8988T (cell line): ENCODE measurements around the gene TBX2.
A peak's percentile ranks its signal among the peaks of the same experiment; 100 is the strongest.

Source experiments
- DNase-seq: peaks from one replicate; pipeline ENCODE4 v3.0.0; 2011

Gene TBX2

GRCh38 chr17:61388561-61389356, 10.9 kb upstream of the TBX2 start:
- DNase-seq = no peak

GRCh38 chr17:61389670-61390478, 9.8 kb upstream of the TBX2 start:
- peak; percentile 74 for DNase-seq

- DNase-seq = no peak
These were observed 9.2 kb upstream of the TBX2 start for GRCh38 chr17:61390479-61390791.

- DNase-seq = no peak
These were observed 7.9 kb upstream of the TBX2 start for GRCh38 chr17:61391595-61392291.

- no peak for DNase-seq
These were observed 7.0 kb upstream of the TBX2 start for GRCh38 chr17:61392679-61393078.

GRCh38 chr17:61393550-61393903, 6.1 kb upstream of the TBX2 start:
- peak; percentile 74 for DNase-seq

GRCh38 chr17:61393904-61394629, 5.6 kb upstream of the TBX2 start:
- DNase-seq = no peak

GRCh38 chr17:61394630-61395408, 4.8 kb upstream of the TBX2 start:
- DNase-seq = no peak

GRCh38 chr17:61395409-61395982, 4.1 kb upstream of the TBX2 start:
- no peak for DNase-seq

GRCh38 chr17:61395983-61396585, 3.6 kb upstream of the TBX2 start:
- DNase-seq = no peak

- no peak for DNase-seq
These were observed 3.0 kb upstream of the TBX2 start for GRCh38 chr17:61396586-61397085.

GRCh38 chr17:61397086-61397842, 2.4 kb upstream of the TBX2 start:
- DNase-seq = no peak

GRCh38 chr17:61398721-61399130, 917 bp upstream of the TBX2 start:
- no peak for DNase-seq

GRCh38 chr17:61400066-61400716, 548 bp downstream of the TBX2 start:
- peak; percentile 77 for DNase-seq

GRCh38 chr17:61400717-61401388, 1.2 kb downstream of the TBX2 start:
- DNase-seq = no peak

- DNase-seq = no peak
These were observed 1.9 kb downstream of the TBX2 start for GRCh38 chr17:61401389-61402072.

GRCh38 chr17:61402073-61402541, 2.5 kb downstream of the TBX2 start:
- no peak for DNase-seq

- DNase-seq = no peak
These were observed 3.5 kb downstream of the TBX2 start for GRCh38 chr17:61402978-61403800.
